Kidney (tissue), 14 donors: Measurements from ENCODE around the gene FRG2. TPM values are rescaled to one million over a fixed set of nuclear protein-coding genes. Genes with fewer than 3 reads are reported as not detected.
"Not testable (repeated sequence)": the region's sequence is repeated elsewhere in the genome, so short reads cannot be mapped to it uniquely, and the experiment has no call there.

Source experiments
- DNase-seq, 5 donors: peaks; one replicate each; pipeline ENCODE4 v3.0.0-alpha.2; 2013 to 2020
- FAIRE-seq: peaks from 2 replicates; lab custom pipeline; 2012; peaks lifted over from hg19 to GRCh38; lab: Jason Lieb, UNC
- H3K27ac ChIP-seq, 2 donors: one replicate each; pipeline ENCODE4 v1.7.0; 2013; ENCODE audit warnings: low read depth in 2 of 2, low read length in 2 of 2, inconsistent platforms in 1 of 2
- H3K27me3 ChIP-seq: one replicate; pipeline ENCODE4 v1.7.1; 2013; ENCODE audit warnings: low read length, inconsistent platforms; ENCODE audit not compliant: control insufficient read depth, insufficient read depth
- H3K36me3 ChIP-seq, 3 donors: one replicate each; pipeline versions ENCODE4 v1.7.0 to v1.7.1; 2013; ENCODE audit warnings: low read length in 3 of 3, control low read depth in 1 of 3, inconsistent platforms in 1 of 3; ENCODE audit not compliant: insufficient read depth in 3 of 3, control insufficient read depth in 2 of 3
- H3K4me1 ChIP-seq, 3 donors: one replicate each; pipeline versions ENCODE4 v1.7.0 to v1.7.1; 2013; ENCODE audit warnings: low read length in 3 of 3, inconsistent platforms in 1 of 3, low read depth in 1 of 3; ENCODE audit not compliant: control insufficient read depth in 2 of 3, insufficient read depth in 2 of 3
- H3K4me3 ChIP-seq, 3 donors: one replicate each; pipeline versions ENCODE4 v1.7.0 to v1.8.1; 2013; ENCODE audit warnings: low read length in 3 of 3, control low read depth in 1 of 3, inconsistent platforms in 1 of 3
- H3K9ac ChIP-seq, 3 donors: one replicate each; pipeline versions ENCODE4 v1.7.0 to v1.7.1; 2013; ENCODE audit warnings: low read length in 3 of 3, control low read depth in 1 of 3, inconsistent platforms in 1 of 3
- H3K9me3 ChIP-seq, 3 donors: one replicate each; pipeline versions ENCODE4 v1.7.0 to v1.7.1; 2013; ENCODE audit warnings: low read length in 3 of 3, control low read depth in 1 of 3, inconsistent platforms in 1 of 3; ENCODE audit not compliant: control insufficient read depth in 2 of 3, insufficient read depth in 1 of 3
- intact Hi-C: fragments of 100-400 bp; cut with DNase I; formaldehyde crosslinking; loops from one replicate; pipeline ENCODE4 v1.11.1; 2022
- polyA plus RNA-seq: library from polyadenylated mRNA; stranded (reverse); fragments of 350-450 nt; fragmentation: Illumina TruSeq; extraction: RNeasy Lipid Tissue Mini Kit (QIAGEN cat#74804); gene quantifications from one replicate; pipeline ENCODE4 v1.2.3, GENCODE V29; 2014; ENCODE audit warnings: low read depth, low replicate concordance; ENCODE audit not compliant: insufficient read depth
- total RNA-seq: library from RNA; stranded (reverse); fragmentation: NEBNext Ultra II Directional; extraction: Animal tissue kit (Norgen Biotek cat#: 25700); gene quantifications from one replicate; pipeline ENCODE4 v1.2.1, GENCODE V29; 2021
- TF ChIP-seq, protein P1 (sequence below): IDR thresholded peaks from 3 replicates; pipeline ENCODE4 v1.5.1; 2012; ENCODE audit warnings: mild to moderate bottlenecking, moderate library complexity, borderline replicate concordance; ENCODE audit not compliant: insufficient read depth; ENCODE audit errors: extremely low read depth
- donor health status: control.
- donor health status: control.
- donor health status: control.
- donor health status: control.
- donor health status: control.
- donor health status: DM: yes; HTN: yes; CAD: no.
- donor health status: Normal renal cell carcinoma (clear cell type).

Gene FRG2
- total and polyA plus RNA-seq, 2 donors from 2014 or later, result not detected

DNA sequence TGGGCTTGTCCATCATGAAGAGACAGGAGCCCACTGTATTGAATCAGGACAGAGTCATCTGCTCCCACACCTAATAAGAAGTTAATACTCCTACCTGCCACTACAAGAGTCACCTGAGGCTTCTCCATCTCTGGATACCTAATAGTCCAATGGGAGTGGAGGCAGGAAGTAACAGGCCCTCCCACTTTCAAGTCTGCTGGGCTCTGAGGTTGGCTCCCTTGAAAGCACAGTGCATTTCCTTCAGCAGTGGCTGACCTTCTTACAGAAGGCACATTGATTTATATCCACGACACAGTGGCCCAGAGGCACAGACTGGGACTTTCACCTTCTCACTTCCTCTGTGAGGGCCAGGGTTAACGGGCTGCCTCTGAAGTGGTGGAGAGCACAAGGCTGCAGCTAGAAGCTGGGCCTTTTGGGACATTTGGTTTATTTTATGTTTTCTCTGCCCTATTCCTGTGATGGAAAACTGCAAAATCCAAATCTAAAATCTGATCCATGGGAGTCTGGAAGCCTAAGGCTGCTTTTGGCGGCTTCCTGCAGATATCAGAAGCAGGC, 38.1 kb downstream of the FRG2 start:
- no peak overlapping the region for H3K9ac ChIP-seq
- no peak for FAIRE-seq
- H3K4me1 ChIP-seq, result no peaks in the 10 kb centered on the region
- no peaks in the 10 kb centered on the region for H3K9me3 ChIP-seq
- H3K27ac ChIP-seq, result no peak overlapping the region
- H3K4me3 ChIP-seq, result no peak overlapping the region
- TF ChIP-seq, protein P1, sequence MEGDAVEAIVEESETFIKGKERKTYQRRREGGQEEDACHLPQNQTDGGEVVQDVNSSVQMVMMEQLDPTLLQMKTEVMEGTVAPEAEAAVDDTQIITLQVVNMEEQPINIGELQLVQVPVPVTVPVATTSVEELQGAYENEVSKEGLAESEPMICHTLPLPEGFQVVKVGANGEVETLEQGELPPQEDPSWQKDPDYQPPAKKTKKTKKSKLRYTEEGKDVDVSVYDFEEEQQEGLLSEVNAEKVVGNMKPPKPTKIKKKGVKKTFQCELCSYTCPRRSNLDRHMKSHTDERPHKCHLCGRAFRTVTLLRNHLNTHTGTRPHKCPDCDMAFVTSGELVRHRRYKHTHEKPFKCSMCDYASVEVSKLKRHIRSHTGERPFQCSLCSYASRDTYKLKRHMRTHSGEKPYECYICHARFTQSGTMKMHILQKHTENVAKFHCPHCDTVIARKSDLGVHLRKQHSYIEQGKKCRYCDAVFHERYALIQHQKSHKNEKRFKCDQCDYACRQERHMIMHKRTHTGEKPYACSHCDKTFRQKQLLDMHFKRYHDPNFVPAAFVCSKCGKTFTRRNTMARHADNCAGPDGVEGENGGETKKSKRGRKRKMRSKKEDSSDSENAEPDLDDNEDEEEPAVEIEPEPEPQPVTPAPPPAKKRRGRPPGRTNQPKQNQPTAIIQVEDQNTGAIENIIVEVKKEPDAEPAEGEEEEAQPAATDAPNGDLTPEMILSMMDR, result no peak
- no peaks in the 10 kb centered on the region for H3K36me3 ChIP-seq
- H3K27me3 ChIP-seq, result no peaks in the 10 kb centered on the region
- intact Hi-C loops, result no loop called here
- DNase-seq, result peak in 4 of 5 donors; percentile 17 to 52 (median 46)

DNA sequence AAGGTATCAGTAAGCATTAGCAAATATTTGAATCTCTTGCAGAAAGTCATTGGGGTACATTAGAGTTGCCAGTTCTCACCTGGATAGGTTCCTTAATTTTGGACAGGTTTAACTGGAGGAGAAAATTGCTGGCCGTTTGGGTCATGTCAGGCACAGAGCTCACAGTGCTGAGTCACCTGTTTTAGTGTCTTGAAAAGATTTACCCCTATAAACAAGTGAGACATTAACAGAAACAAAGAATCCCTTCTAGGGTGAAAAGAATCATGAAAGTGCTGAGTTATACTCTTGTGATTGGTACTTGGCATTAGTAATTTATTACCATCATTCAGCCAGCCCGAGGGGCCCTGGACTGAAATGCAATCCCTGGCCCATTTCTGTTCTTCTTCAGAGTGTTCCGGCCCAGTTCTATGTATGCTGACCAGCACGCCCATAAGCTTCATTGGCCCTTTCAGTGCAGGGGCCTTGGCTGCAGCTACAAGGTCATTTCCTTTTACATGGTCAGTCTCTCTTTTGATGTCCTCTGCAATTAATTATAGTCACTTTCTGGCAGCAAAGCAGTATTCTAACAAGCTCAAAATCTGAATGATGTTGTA, 41.3 kb downstream of the FRG2 start:
- H3K9ac ChIP-seq, H3K27me3 ChIP-seq, intact Hi-C loops, H3K27ac ChIP-seq, H3K4me1 ChIP-seq, FAIRE-seq, H3K9me3 ChIP-seq, H3K36me3 ChIP-seq, H3K4me3 ChIP-seq: not testable (repeated sequence)
- DNase-seq, result peak in 1 of 5 donors; percentile 20

DNA sequence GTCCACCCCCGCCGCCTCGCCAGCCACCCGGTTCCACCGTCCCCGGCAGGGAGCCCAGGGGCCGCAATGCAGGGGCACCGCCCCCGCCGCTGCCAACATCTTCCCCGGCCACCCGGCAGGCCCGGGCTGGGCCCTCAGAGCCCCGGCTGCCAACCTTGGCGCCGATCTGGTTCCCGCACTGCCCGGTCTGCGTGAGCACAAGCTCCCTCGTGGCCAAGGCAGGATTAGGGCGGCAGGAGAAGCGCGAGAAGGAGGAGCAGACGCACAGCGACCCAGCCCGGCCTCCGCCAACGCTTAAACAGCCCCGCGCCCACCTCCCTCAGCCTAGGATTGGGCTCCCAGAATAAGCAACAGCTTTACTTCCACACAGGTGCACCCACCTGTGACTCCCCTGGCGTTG, 42.4 kb downstream of the FRG2 start:
- H3K36me3 ChIP-seq, H3K27me3 ChIP-seq, H3K4me3 ChIP-seq, H3K4me1 ChIP-seq, H3K9ac ChIP-seq, H3K9me3 ChIP-seq, intact Hi-C loops, FAIRE-seq, H3K27ac ChIP-seq, DNase-seq: not testable (repeated sequence)

DNA sequence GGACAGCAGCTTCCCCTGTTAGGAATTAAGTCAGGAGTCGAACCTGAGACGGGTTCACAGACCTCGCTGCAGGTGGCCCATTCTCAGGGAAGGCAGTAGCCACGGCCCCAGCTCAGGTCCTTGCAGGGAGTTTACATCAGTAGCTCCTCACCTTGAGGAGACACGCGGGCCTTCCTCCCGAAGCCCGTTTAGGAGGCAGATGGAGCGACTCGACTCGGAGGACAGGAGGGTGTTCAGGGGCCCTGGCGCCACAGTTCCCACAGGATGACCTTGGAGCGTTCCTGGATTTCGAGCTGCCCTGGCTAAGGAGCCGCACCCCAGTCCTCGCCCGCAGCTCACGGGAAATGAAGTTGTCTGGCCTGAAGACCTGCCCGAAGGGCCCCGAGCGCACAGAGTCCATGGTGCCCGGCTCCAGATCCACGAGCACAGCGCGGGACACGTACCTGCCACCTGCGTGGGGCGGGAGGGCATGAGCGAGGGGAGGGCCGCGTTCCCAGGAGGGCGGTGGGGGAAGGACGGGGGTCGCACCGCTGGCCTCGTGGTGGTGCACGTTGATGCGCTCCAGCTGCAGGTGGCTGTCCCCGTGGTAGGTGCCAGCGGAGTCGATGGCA, 43.0 kb downstream of the FRG2 start:
- H3K27me3 ChIP-seq, FAIRE-seq, H3K9ac ChIP-seq, H3K27ac ChIP-seq, H3K4me3 ChIP-seq, H3K36me3 ChIP-seq, intact Hi-C loops, H3K9me3 ChIP-seq, DNase-seq, H3K4me1 ChIP-seq: not testable (repeated sequence)

DNA sequence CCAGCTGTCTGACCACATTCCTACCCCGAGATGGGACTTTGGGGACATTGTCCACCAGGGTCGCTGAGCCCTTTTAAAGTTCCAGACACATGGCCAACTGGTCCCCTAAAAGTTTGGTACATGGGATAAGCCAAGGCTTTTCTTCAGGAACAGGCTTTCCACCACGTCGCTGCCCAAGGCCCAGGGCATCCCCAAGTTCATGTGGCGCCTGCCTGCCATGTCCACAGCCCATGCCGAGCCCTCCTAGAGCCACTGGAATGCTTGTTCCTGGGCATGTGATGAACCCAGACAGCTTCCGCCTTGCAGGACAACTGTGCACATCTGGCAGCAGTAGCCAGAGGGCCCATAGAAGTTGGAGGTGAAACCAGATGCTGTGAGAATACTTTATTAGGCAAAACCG, 45.1 kb downstream of the FRG2 start:
- Histone ChIP-seq H3K36me3 (no peaks in the 10 kb centered on the region), H3K4me3 (no peak overlapping the region), H3K9me3 (no peaks in the 10 kb centered on the region), H3K9ac (no peak overlapping the region), H3K4me1 (no peaks in the 10 kb centered on the region), H3K27ac (no peak overlapping the region), H3K27me3 (no peaks in the 10 kb centered on the region)
- no peak for FAIRE-seq
- no peak for DNase-seq
- intact Hi-C loops, result no loop called here
- TF ChIP-seq, protein P1, result no peak

DNA sequence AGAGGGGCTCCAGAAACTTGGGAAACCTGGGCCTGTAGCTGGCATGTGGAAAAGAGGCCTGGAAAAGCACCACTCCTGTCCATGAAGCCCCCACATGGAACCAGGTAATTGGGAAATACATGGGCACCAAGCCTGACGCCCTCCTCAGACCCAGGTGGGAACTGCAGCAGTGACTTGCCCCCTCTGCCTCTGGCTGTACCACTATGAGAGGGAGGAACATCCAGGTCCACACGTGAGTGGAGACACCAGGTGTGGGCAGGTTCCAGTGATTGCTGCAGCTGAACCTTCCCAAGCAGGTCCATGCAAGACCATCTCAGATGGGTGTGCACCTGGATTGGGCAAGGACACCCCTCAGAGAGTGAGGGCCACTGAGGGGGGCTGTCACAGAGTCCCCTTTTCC, 46.8 kb downstream of the FRG2 start:
- H3K9ac ChIP-seq, H3K27ac ChIP-seq, intact Hi-C loops, H3K36me3 ChIP-seq, FAIRE-seq, H3K27me3 ChIP-seq, DNase-seq, H3K9me3 ChIP-seq, H3K4me1 ChIP-seq, H3K4me3 ChIP-seq: not testable (repeated sequence)
